PC-9 (cell line): ENCODE results near the gene TMEM235. TPM values are rescaled to one million over a fixed set of nuclear protein-coding genes. Genes with fewer than 3 reads are reported as not detected.

Experiments used
- BruUV-seq: library from RNA; stranded (reverse); fragments of 400-500 nt; replicated peaks from 2 replicates; lab custom pipeline; 2021; lab: Mats Ljungman, UMichigan
- CTCF ChIA-PET: fragments of 300-600 bp; sonication (Branson Sonifier 250); formaldehyde crosslinking; loops from one replicate; lab custom pipeline; 2022; ENCODE audit warnings: antibody characterized with exemption; lab: Charles Lee
- POLR2A ChIA-PET: fragments of 300-600 bp; sonication (Branson Sonifier 250); formaldehyde crosslinking; loops from one replicate; lab custom pipeline; 2022; ENCODE audit warnings: antibody characterized with exemption; ENCODE audit not compliant: unreplicated experiment; lab: Charles Lee
- DNase-seq, 2 experiments: peaks; one replicate each; pipeline versions ENCODE4 v3.0.0 to v3.0.0-alpha.2; 2015 to 2022; ENCODE audit warnings: mixed read lengths in 1 of 2
- H2AFZ ChIP-seq: fragments of 200-600 bp; sonication (generic); 2 replicates; pipeline ENCODE4 v1.8.1; 2017; ENCODE audit warnings: antibody characterized with exemption
- H3F3A ChIP-seq: fragments of 200-600 bp; sonication (generic); 2 replicates; pipeline ENCODE4 v1.8.1; 2017; ENCODE audit warnings: antibody characterized with exemption, mild to moderate bottlenecking, low read depth; ENCODE audit not compliant: insufficient read depth
- H3K27ac ChIP-seq: fragments of 200-600 bp; sonication (generic); 2 replicates; pipeline ENCODE4 v1.6.1; 2016; ENCODE audit warnings: mixed run types
- H3K27me3 ChIP-seq: fragments of 200-600 bp; sonication (generic); 2 replicates; pipeline ENCODE4 v1.6.1; 2016; ENCODE audit warnings: low read depth, mixed run types; ENCODE audit not compliant: insufficient read depth
- H3K36me3 ChIP-seq: fragments of 200-600 bp; sonication (generic); 2 replicates; pipeline ENCODE4 v1.6.1; 2016; ENCODE audit warnings: low read depth, mixed run types
- H3K4me1 ChIP-seq: fragments of 200-600 bp; sonication (generic); replicated peaks from 2 replicates; pipeline ENCODE4 v1.6.1; 2016; ENCODE audit warnings: mixed run types; ENCODE audit not compliant: insufficient read depth
- H3K4me2 ChIP-seq: fragments of 200-600 bp; sonication (generic); 2 replicates; pipeline ENCODE4 v1.6.1; 2017; ENCODE audit warnings: mixed run types
- H3K4me3 ChIP-seq: fragments of 200-600 bp; sonication (generic); 2 replicates; pipeline ENCODE4 v1.6.1; 2016; ENCODE audit warnings: mixed run types
- H3K79me2 ChIP-seq: fragments of 200-600 bp; sonication (generic); 2 replicates; pipeline ENCODE4 v1.6.1; 2017; ENCODE audit warnings: low read depth, mixed run types
- H3K9me2 ChIP-seq: fragments of 200-600 bp; sonication (generic); 2 replicates; pipeline ENCODE4 v1.8.1; 2017; ENCODE audit warnings: mild to moderate bottlenecking; ENCODE audit not compliant: insufficient read depth
- H3K9me3 ChIP-seq: fragments of 200-600 bp; sonication (generic); 2 replicates; pipeline ENCODE4 v1.8.1; 2016; ENCODE audit warnings: low read depth; ENCODE audit not compliant: insufficient read depth
- H4K20me1 ChIP-seq: fragments of 200-600 bp; sonication (generic); 2 replicates; pipeline ENCODE4 v1.8.1; 2017; ENCODE audit not compliant: insufficient read depth
- EZH2 ChIP-seq: fragments of 200-600 bp; sonication (generic); IDR thresholded peaks from 2 replicates; pipeline ENCODE4 v1.8.0; 2017; ENCODE audit warnings: antibody characterized with exemption, low read depth
- intact Hi-C: fragments of 100-400 bp; cut with micrococcal nuclease; formaldehyde crosslinking; loops from one replicate; pipeline ENCODE4 v1.10.0; 2022; ENCODE audit not compliant: unreplicated experiment
- total RNA-seq: library from RNA; stranded (reverse); gene quantifications from 2 replicates; pipeline ENCODE4 v1.2.3, GENCODE V29; 2021
- TF ChIP-seq, protein P1 (sequence below): fragments of 200-600 bp; sonication (generic); conservative IDR thresholded peaks from 2 replicates; pipeline ENCODE4 v1.6.1; 2017; ENCODE audit warnings: mixed run types, antibody characterized with exemption, mild to moderate bottlenecking, moderate library complexity

TMEM235 gene
- total RNA-seq, 1 experiment from 2014 or later = not detected

DNA sequence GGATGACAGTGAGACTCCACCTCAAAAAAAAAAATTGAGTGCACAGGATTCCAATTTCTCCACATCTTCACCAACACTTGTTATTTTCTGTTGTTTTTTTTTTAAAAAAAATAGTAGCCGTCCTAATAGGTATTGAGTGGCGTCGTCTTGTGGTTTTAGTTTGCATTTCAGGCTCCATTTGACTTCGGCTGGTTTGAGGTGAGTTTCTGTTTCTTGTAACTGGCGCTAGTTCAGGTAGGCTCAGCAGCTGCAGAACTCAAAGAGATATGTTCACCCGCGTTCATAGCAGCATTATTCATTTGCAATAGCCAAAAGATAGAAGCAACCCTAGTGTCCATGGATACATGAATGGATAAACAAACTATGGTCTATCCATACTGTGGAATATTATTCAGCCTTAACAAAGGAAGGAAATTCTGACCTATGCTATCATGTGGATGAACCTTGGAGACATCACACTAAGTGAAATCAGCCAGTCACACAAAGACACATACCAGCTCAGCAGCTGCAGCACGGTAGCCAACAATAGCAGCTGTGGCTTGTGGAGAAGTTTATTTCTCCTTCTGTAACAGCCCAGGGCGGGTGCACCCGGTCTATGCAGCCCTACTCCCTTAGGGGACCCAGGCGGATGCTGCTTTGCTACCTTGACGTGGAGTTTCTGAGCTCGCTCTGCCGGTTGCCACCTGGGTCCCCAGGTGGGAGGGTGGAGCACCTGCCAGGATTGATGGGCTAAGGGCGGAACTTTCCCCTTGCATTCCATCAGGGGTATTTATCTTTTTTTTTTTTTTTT is 44.9 kb downstream of the TMEM235 start:
- ChIA-PET CTCF (interaction anchor here (0.6 kb wide), 1 partner anchor 12 kb away, joined by 5 read pairs; no protein-coding TSS in a partner anchor), POLR2A (no interaction called here)
- Histone ChIP-seq H3K9me2 (no peaks in the 10 kb centered on the region), H3K79me2 (no peaks in the 10 kb centered on the region), H3K4me2 (no peak overlapping the region), H3K4me1 (no peaks in the 10 kb centered on the region), H4K20me1 (no peaks in the 10 kb centered on the region), H3F3A (no peaks in the 10 kb centered on the region), H2AFZ (no peak overlapping the region), H3K27me3 (no peaks in the 10 kb centered on the region), H3K4me3 (no peak overlapping the region), H3K36me3 (no peaks in the 10 kb centered on the region), H3K27ac (no peak overlapping the region), H3K9me3 (no peaks in the 10 kb centered on the region)
- no TSS peak for BruUV-seq
- TF ChIP-seq, protein P1, sequence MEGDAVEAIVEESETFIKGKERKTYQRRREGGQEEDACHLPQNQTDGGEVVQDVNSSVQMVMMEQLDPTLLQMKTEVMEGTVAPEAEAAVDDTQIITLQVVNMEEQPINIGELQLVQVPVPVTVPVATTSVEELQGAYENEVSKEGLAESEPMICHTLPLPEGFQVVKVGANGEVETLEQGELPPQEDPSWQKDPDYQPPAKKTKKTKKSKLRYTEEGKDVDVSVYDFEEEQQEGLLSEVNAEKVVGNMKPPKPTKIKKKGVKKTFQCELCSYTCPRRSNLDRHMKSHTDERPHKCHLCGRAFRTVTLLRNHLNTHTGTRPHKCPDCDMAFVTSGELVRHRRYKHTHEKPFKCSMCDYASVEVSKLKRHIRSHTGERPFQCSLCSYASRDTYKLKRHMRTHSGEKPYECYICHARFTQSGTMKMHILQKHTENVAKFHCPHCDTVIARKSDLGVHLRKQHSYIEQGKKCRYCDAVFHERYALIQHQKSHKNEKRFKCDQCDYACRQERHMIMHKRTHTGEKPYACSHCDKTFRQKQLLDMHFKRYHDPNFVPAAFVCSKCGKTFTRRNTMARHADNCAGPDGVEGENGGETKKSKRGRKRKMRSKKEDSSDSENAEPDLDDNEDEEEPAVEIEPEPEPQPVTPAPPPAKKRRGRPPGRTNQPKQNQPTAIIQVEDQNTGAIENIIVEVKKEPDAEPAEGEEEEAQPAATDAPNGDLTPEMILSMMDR = no peak
- TF ChIP-seq EZH2 = no peak
- intact Hi-C loops = no loop called here
- DNase-seq = no peak

DNA sequence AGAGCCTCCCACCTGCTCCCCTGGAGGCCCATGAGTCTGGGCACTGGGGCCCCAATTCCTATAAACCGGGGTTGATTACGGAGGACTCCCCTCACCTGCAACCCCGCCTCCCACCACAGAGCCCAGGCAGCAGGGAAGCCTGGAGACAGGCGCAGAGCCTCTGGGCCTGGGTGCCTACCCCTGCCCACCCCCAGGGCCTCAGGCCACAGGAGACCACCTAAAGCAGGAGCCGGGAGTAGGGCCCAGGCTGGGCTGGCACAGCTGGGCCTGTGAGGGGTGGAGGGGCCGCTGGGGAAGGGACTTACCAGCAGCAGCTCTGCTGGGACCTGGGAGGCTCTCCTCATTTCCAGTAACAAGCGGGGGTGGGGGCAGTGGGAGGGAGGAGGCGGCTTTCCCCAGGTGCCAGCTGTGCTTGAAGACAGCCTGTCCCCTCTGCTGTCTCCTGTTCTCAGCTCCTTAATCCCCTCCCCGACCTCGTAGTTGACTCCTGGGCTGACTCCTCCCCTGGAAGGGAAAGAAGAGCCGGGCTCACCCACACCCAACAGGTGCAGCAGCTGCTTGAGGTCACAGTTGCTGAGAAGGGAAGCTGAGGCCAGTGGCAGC is 46.8 kb downstream of the TMEM235 start:
- BruUV-seq = no TSS peak

GRCh38 chr17:78279360-78279990 is 48.0 kb downstream of the TMEM235 start:
- H3K4me2 ChIP-seq = no peak overlapping the region
- H2AFZ ChIP-seq = no peak overlapping the region
- intact Hi-C loops = no loop called here
- ChIA-PET CTCF (no interaction called here), POLR2A (no interaction called here)
- BruUV-seq = no TSS peak
- H3K4me3 ChIP-seq = no peak overlapping the region
- no peak overlapping the region for H3K27ac ChIP-seq
- H3K9me3 ChIP-seq = no peaks in the 10 kb centered on the region
- DNase-seq = no peak
- H3F3A ChIP-seq = no peaks in the 10 kb centered on the region
- no peaks in the 10 kb centered on the region for H3K79me2 ChIP-seq
- H3K9me2 ChIP-seq = no peaks in the 10 kb centered on the region
- TF ChIP-seq, protein P1 = no peak
- no peak for TF ChIP-seq EZH2
- H4K20me1 ChIP-seq = no peaks in the 10 kb centered on the region
- H3K36me3 ChIP-seq = no peaks in the 10 kb centered on the region
- no peaks in the 10 kb centered on the region for H3K4me1 ChIP-seq
- no peaks in the 10 kb centered on the region for H3K27me3 ChIP-seq

More for the DNA sequence above, 46.8 kb downstream of the TMEM235 start:
- TF ChIP-seq, protein P1 = no peak
- no peak for TF ChIP-seq EZH2
- H3K36me3 ChIP-seq = no peaks in the 10 kb centered on the region
- POLR2A ChIA-PET = interaction anchor here (0.7 kb wide), 1 partner anchor 185 kb away, joined by 3 read pairs; no protein-coding TSS in a partner anchor
- H3F3A ChIP-seq = no peaks in the 10 kb centered on the region
- intact Hi-C loops = no loop called here
- no peak for DNase-seq
- CTCF ChIA-PET = interaction anchor here (0.7 kb wide), 1 partner anchor 27 kb away, joined by 10 read pairs; no protein-coding TSS in a partner anchor
- H3K4me2 ChIP-seq = no peak overlapping the region
- no peaks in the 10 kb centered on the region for H3K4me1 ChIP-seq
- H3K27ac ChIP-seq = no peak overlapping the region
- H3K27me3 ChIP-seq = no peaks in the 10 kb centered on the region
- no peaks in the 10 kb centered on the region for H3K79me2 ChIP-seq
- H3K4me3 ChIP-seq = no peak overlapping the region
- H3K9me2 ChIP-seq = no peaks in the 10 kb centered on the region
- H2AFZ ChIP-seq = no peak overlapping the region
- H3K9me3 ChIP-seq = no peaks in the 10 kb centered on the region
- H4K20me1 ChIP-seq = no peaks in the 10 kb centered on the region
